Hematopoietic multipotent progenitor cell treated with erythropoietin and hydrocortisone succinate and interleukin-3 and kit ligand, for 8 days (in vitro differentiated cells): Measurements from ENCODE around the gene TOMM40.
"Not testable (repeated sequence)": the region's sequence is repeated elsewhere in the genome, so short reads cannot be mapped to it uniquely, and the experiment has no call there.

Source experiments
- DNase-seq: peaks from one replicate; pipeline ENCODE4 v3.0.0-alpha.2; 2015

The TOMM40 gene

DNA sequence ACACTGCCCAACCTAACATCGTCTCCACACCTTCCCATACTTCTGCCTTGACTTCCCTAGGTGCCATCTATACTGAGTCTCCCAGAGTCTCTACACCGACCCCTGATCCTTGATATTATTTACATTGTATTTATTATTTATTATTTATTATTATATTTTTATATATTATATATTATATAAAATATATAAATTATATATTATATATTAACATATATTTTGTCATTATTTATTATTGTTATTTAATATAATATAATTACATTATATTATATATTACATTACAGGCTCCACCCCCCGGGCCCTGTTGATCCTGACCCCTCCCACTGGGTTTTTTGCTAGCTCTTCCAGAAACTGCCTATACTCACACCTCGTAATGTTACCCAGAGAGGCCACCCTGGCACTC is 18.4 kb upstream of the TOMM40 start:
- DNase-seq, result no peak

DNA sequence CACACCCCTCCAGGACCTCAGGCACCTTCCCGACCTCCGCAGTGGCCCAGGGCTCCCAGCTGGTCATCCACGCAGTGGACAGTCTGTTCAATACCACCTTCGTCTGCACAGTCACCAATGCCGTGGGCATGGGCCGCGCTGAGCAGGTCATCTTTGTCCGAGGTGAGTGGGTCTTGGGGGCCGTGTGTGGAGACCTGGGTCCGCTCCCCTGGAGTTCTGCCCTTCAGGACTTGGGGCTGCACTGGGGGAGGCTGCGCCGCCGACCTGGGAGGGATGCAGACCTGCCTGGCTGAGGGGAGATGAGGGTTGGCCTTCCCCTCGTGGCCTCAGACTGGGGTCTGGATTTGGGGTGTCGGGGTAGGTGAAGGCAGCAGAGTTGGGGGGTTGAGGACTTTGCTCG is 16.7 kb upstream of the TOMM40 start:
- DNase-seq, result no peak

DNA sequence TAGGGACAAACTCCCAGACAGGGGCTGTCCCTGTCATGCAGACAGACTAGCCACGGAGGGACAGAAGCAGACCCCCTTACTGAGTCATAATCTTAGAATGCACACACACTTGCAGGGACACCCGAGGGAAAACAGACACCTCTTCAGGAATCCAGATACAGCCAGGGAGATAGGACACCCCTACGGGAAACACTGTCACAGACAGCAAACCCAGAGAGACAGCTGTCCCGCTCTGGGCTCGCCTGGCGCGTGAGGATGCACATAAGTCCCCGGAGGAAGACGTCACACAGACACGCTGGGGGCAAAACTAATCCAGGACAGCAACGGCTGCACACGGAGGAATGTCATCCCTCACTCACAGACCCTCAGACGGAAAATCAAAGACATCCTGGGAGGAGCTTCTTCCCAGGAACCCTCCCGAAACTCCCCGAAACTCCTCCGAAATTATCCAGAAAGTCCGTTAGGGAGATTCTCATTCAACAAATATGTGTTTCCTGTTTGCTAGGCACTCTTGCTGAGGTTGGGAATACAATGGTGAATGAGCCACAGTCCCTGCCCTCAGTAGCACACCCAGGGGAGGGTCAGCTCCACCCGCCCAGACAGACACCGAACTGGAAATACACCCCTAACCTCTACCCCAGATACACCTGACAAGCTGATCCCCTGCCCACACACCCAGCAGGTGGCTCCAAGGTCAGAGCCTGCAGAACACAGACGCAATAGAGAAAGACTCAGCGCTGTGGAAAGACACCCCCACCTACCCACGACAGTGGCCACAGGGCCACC is 15.2 kb upstream of the TOMM40 start:
- DNase-seq, result no peak

DNA sequence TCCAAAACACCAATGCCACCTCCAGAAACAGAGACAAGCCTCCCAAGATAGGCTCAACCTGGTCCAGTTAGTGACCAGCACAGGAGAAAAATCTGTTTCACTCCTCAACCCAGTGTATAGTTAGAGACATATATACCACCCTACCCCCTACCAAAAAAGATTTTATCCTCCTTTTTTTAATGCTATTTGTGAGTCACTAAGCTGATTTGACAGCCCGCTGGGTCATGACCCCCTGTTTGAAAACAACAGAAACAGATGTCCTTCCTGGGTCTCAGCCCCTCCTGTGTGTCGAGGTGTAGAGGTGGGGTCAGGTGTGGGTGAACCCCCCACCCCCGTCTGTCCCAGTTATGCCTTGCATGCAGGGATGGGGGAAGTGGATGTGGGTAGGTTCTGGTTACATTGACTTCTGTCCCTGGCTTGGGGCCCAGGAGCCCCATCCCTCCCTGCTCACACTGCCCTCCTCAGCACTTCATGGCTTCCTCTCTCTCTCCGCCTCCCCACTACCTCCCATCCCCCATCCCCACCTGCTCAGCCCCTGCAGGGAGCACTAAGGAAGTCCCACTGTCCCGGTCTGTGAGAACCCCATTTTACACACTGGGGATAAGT is 14.0 kb upstream of the TOMM40 start:
- DNase-seq, result no peak

DNA sequence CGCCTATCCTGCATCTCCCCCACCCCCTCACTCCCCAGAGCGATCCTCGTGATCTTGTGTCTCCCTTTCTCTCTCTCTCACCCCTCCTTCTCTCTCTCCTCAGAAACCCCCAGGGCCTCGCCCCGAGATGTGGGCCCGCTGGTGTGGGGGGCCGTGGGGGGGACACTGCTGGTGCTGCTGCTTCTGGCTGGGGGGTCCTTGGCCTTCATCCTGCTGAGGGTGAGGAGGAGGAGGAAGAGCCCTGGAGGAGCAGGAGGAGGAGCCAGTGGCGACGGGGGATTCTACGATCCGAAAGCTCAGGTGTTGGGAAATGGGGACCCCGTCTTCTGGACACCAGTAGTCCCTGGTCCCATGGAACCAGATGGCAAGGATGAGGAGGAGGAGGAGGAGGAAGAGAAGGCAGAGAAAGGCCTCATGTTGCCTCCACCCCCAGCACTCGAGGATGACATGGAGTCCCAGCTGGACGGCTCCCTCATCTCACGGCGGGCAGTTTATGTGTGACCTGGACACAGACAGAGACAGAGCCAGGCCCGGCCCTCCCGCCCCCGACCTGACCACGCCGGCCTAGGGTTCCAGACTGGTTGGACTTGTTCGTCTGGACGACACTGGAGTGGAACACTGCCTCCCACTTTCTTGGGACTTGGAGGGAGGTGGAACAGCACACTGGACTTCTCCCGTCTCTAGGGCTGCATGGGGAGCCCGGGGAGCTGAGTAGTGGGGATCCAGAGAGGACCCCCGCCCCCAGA is 12.8 kb upstream of the TOMM40 start:
- DNase-seq, result no peak

DNA sequence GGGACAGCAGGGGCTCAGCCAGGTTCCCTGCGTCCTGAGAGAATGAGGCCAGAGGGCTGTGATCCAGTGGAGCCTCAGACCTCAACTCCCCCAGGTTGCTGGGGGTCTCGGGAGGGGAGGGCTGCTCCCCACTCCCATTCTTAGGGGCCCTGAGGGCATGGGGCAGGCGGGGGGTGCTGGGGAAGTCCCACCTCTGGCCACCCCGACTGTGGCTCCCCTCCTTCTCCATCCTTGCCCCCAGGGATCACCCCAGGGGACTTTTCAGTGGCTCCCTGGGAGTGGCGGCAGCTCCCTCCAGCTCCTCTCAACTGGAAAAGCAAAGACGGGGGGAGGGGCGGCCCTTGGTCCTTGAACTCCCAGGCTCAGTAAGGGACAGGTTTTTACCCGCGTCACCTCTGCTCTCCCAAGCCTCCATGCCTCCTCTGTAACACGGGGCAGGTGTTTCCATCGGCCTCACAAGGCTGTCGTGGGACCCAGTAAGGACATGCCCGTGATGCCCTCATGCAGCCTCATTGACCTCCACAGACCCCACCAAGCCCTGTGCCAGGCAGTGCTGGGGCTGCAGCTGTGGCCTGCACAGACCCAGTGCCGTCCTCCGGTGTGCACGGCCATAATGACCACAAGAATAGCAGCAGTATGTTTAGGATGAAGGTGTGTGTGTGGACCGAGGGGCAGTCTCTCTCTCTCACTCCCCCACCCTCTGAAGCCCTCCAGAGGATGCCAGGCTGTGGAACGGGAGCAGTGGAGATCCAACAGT is 11.6 kb upstream of the TOMM40 start:
- no peak for DNase-seq

DNA sequence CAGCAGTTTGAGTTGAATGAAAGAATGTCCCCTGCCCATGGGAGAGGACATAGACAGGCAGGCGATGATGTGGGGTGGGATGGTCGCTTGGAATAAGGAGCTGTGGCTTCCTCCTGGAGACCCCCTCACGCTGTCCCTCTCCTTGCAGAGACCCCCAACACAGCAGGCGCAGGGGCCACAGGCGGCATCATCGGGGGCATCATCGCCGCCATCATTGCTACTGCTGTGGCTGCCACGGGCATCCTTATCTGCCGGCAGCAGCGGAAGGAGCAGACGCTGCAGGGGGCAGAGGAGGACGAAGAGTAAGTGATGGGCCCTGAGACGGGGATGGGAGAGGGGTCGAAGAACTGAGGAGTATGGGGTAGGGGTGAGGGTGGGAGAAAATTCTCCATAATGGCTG is 9.0 kb upstream of the TOMM40 start:
- no peak for DNase-seq

DNA sequence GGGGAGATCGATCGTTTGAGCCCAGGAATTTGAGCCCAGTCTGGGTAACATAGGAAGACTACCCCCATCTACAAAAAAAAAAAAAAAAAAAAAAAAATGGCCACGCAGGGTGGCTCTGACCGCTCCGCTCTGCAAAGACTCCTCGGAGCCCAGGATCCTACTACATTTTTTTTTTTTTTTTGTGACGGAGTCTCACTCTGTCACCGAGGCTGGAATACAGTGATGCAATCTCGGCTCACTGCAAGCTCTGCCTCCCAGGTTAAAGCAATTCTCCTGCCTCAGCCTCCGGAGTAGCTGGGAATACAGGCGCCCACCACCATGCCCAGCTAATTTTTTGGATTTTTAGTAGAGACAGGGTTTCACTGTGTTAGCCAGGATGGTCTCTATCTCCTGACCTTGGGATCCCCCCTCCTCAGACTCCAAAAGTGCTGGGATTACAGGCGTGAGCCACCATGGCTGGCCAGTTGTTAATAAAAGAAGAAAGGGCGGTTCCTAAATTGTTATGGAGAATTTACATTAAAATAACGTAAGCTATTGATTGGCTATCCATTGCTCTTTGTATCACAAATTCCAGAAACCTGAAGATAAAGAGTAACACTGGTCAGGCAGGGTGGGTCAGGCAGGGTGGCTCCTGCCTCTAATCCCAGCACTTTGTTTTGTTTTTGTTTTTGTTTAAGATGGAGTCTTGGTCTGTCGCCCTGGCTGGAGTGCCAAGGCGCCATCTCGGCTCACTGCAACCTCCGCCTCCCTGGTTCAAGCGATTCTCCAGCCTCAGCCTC is 8.2 kb upstream of the TOMM40 start:
- not testable (repeated sequence) for DNase-seq

DNA sequence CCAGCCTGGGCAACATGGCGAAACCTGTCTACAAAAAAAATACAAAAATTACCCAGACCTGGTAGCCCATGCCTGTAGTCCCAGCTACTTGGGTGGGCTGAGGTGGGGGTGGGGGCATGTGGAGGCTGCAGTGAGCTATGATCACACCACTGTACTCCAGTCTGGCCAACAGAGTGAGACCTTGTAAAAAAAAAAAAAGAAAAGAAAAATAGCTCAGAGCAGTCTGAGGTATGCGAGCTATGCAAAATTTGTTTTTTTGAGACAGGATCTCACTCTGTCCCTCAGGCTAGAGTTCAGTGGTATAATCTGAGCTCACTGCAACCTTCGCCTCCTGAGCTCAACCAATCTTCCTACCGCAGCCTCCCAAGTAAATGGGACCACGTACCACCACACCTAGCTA is 7.1 kb upstream of the TOMM40 start:
- no peak for DNase-seq

DNA sequence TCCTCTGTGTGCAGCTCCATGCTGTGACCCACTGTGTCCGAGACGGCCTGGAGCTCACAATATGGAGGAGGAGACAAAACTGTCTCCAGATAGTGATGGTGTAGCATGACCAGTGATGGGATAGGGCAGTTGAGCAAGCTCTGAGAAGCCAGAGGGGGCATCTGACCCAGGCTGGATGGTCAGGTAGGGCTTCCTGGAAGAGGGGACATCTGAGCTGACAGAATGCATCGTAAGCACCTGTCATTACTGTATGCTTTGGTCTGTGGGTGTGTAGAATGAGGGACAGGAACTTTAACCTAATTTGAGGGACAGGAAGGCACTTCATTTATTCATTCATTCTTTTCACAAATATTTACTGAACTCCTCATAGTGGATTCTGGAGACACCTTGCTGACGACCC is 6.5 kb upstream of the TOMM40 start:
- no peak for DNase-seq

DNA sequence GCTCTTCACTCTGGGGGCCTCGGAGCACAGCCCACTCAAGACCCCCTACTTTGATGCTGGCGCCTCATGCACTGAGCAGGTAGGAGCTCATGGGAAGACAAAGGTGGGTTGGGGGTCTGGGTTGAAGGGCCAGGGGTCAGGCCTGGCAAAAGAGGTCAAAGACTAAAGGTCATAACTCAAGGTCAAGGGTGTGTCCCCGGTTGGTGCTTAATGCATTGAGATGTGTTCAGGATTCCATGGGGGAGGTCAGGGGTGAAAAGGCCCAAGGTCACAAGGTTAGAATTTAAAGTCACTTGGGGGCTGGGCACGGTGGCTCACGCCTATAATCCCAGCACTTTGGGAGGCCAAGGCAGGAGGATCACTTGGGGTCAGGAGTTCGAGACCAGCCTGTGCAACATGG is 4.9 kb upstream of the TOMM40 start:
- DNase-seq, result no peak

DNA sequence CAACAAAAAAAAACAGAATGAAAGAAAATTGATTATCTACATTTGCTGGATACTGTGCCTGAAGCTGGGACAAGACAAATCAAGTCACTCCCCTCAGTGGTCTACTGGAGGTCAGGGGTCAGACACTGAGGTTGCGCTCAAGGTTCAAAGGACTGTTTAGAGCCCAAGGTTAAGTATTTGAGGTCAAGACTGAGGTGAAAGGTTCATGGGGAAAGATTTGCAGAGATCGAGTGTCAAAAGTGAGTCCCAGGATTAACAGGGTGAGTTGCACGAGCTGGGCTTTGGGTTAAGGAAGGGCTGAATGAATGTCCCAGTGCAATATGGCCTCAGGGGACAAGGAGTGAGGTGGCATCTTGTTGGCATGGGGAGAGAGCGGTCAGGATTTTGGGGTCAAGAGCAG is 3.4 kb upstream of the TOMM40 start:
- DNase-seq, result no peak

DNA sequence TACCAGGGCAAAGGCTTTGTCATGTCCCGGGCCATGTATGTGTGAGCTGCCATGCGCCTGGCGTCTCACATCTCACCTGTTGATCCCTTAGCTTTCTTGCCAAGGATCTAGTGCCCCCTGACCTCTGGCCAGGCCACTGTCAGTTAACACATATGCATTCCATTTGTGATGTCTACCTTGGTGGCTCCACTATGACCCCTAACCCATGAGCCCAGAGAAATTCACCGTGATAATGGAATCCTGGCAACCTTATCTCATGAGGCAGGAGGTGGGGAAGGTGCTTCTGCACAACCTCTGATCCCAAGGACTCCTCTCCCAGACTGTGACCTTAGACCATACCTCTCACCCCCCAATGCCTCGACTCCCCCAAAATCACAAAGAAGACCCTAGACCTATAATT is 2.7 kb upstream of the TOMM40 start:
- not testable (repeated sequence) for DNase-seq

DNA sequence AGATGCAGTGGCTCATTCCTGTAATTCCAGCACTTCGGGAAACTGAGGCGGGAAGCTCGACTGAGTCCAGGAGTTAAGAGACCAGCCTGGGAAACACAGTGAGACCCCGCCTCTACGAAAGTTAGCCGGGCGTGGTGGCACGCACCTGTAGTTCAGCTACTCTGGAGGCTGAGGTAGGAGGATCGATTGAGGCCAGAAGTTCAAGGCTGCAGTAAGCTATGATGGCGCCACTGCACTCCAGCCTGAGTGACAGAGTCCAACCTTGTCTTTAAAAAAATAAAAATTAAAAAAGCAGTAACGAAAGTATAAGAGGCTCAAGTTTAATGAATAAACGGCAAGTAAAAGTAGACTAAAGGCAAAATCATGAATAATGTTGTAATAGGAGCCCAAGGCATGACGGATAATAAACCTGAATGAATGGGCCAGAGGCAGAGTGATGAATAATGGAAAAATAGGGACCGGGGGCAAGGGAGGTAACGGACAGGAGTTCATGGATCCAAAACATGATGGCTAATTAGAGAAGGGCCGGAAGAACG is 1.2 kb upstream of the TOMM40 start:
- DNase-seq, result no peak

DNA sequence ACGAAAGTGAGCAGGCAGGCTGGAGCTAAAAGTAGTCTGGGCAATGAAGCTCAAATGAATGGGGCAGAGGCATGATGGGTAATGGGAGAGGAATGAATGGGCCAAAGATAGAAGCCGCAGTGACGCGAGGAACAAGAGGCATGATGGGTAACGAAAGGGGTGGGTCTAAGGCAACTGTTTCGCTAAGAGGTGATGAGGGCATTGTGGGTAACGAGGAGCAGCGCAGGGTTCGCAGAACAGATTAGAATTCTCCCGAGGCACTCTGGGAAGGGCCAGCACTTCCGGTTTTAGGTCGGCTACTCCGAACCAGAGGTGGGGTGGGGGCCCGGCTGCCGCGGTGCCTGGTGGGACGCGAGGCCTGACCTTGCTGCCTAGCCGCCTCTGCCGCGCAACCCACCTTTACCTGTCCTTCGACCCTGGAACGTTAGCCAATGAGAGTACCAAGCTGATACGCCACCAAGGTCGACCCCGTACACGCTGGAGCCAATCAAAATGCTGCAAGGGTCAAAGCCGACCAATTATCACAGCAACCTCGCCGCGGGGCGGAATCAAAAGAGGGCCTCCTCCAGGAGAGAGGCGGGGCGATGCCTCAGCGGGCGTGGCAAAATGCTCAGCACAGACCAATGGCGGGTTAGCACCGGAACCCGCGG is 563 bp upstream of the TOMM40 start:
- DNase-seq, result peak; percentile 100

DNA sequence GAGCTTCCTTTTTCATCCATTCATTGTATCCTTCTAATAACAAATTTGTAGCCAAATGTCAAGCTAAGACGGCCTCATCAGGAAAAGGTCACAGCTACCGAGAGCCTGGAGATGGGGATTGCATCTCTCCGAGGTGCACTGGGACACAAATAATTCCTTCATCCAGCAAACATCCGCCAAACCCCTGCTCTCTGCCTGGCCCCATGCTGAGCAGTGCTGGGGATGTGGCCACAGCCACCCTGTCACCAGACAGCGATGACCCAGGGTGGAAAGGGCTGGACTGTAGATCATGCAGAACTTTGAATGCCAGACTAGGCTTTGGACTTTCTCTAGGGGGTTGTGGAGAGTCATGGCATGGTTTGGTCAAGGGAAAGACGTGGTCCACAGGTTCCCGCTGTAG is 1.9 kb downstream of the TOMM40 start:
- no peak for DNase-seq

DNA sequence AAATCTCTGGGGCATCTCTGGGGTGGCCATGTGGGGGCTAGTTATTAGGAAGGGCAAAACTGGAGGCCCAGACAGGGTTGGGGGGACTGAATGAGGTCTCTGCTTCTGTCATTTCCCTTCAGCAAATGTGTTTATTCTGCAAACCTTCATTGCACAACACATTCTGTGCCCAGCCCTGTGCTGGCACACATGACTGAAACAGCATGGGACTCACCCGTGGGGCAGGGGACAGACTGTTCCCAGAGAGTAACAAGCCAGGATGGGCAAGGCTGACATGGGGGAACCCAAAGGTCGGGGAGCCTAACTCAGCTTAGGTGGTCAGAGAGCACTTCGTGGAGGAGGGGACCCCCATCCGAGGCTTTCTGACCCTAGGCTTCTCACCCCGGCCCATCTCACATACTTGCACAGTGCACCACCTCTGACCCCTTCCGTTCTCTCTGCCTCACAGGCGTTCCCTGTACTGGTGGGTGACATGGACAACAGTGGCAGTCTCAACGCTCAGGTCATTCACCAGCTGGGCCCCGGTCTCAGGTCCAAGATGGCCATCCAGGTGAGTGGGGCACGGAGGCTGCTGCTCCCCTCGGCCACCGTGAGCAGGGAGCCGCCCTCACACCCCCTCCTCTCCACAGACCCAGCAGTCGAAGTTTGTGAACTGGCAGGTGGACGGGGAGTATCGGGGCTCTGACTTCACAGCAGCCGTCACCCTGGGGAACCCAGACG is 2.4 kb downstream of the TOMM40 start:
- DNase-seq, result no peak

DNA sequence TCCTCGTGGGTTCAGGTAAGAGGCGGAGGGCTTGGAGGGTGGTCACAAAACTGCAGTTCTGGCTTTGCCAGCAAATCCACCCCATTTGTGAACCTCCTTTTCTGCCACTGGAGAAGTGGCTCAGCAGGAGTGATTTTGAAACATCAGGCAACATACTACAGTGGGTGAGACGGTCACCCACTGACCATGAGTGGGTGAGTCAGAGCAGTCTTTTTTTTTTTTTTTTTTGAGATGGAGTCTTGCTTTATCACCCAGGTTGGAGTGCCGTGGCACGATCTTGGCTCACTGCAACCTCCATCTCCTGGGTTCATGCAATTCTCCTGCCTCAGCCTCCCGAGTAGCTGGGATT is 3.0 kb downstream of the TOMM40 start:
- DNase-seq, result no peak

DNA sequence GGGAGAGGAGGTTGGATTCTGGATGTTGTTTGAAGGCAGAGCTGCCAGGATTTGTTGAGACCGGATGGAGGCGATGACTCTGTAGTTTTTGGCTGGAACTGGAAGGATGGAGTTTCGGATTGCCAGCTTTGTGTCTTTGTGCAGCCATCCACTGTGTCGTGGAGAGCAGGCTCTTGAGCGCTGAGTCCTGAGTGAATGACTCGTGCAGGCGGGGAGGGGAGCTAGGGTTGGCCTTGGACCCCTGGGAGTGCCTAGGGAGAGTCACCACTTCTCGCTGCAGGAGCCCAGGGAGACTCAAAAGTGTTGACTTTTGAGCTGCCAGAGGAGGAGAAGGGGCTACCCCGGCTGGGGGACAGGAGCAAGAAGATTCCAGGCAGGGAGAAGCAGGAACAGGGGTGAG is 3.9 kb downstream of the TOMM40 start:
- DNase-seq, result no peak

DNA sequence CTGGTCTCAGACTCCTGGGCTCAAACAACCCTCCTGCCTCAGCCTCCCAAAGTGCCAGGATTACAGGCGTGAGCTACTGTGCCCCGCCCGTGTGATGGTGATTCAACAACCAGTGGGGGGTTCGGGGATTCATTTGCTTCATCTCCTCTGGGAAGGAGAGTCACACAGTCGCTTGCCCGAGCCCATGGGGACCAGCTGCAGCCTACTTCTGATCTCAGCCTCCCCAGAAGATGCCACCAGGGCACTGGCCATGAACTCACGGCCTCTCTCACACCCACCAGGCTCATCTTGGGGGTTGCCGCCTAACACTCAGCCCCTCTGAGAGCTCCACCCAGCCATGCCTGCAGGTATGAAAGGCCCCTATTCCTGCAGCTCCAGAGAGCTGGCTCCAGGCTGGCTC is 6.8 kb downstream of the TOMM40 start:
- DNase-seq, result no peak
